MG63 (cell line): Measurements from ENCODE around the gene F8. TPM values are rescaled to one million over a fixed set of nuclear protein-coding genes. Genes with fewer than 3 reads are reported as not detected.

Source experiments
- DNase-seq: peaks from one replicate; pipeline ENCODE4 v3.0.0-alpha.2; 2020
- H3K27me3 ChIP-seq: fragments of 250-450 bp; sonication (Bioruptor Pico); 2 replicates; pipeline ENCODE4 v1.5.1; 2020; ENCODE audit warnings: mild to moderate bottlenecking, moderate library complexity
- H3K36me3 ChIP-seq: fragments of 250-450 bp; sonication (Bioruptor Pico); 2 replicates; pipeline ENCODE4 v1.5.1; 2020; ENCODE audit warnings: mild to moderate bottlenecking, moderate library complexity
- H3K4me3 ChIP-seq: fragments of 250-450 bp; sonication (Bioruptor Pico); 2 replicates; pipeline ENCODE4 v1.5.1; 2020; ENCODE audit warnings: mild to moderate bottlenecking, moderate library complexity
- H3K9me3 ChIP-seq: fragments of 250-450 bp; sonication (Bioruptor Pico); 2 replicates; pipeline ENCODE4 v1.5.1; 2020; ENCODE audit warnings: mild to moderate bottlenecking, moderate library complexity
- total RNA-seq: library from RNA; depleted of rRNA; stranded (reverse); fragments of >200 nt; shearing (Covaris generic); gene quantifications from 2 replicates; pipeline ENCODE4 v1.2.3, GENCODE V29; 2014; ENCODE audit warnings: low replicate concordance; rRNA removed

Gene F8
- total RNA-seq, 1 experiment from 2014 or later: 5.6 TPM

DNA sequence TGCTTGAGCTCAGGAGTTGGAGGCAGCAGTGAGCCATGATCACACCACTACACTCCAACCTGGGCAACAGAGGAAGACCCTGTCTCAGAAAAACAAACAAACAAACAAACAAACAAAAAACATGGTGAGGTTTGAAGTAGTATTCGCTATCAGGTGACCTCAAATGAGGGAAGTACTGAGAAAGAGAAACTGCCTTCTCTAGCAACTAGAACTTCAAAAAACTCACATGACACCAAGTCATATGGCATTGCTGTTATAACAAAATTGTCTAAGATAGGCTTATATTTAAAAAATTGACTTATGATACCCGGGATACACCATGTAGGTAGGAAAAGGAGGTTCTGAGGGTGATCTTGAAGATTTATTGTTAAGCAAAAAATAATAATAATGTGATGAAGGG is 227.5 kb downstream of the F8 start:
- no peaks in the 10 kb centered on the region for H3K27me3 ChIP-seq
- H3K36me3 ChIP-seq: no peaks in the 10 kb centered on the region
- no peak for DNase-seq
- H3K9me3 ChIP-seq: no peaks in the 10 kb centered on the region
- H3K4me3 ChIP-seq: no peak overlapping the region

DNA sequence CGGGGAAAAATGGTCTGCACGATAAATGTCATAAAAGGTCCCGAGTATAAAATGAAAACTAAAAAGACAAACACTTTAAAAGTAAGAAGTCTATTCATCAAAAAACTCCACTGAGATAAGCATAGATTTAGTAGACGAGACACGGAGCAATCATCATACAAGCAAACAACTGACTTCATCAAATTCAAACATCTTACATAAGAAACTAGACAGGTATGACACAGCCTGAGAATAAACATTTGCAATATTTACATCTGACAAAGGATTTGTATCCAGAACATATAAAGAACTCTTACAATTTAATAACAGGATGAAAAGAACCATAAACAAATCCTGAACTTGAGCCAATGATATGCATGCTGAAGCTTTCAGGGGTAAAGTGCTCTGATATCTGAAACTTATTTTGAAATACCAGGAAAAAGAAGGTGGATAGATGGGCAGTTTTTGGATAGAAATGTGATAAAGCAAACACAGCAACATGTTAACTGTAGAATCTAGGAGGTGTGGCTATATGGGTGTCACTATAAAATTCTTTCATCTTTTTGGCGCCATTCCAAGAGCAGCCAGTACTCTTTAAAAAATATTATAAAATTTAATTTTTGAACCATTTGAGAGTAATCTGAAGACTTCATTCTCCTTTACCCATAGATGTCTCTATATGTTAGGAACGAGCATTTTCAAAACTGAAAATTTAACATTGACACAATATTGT is 229.3 kb downstream of the F8 start:
- no peaks in the 10 kb centered on the region for H3K36me3 ChIP-seq
- no peaks in the 10 kb centered on the region for H3K9me3 ChIP-seq
- DNase-seq: no peak
- H3K27me3 ChIP-seq: no peaks in the 10 kb centered on the region
- H3K4me3 ChIP-seq: no peak overlapping the region

GRCh38 chrX:154791939-154792338 is 230.6 kb downstream of the F8 start:
- no peaks in the 10 kb centered on the region for H3K27me3 ChIP-seq
- H3K4me3 ChIP-seq: no peak overlapping the region
- no peak for DNase-seq
- no peaks in the 10 kb centered on the region for H3K36me3 ChIP-seq
- no peaks in the 10 kb centered on the region for H3K9me3 ChIP-seq

DNA sequence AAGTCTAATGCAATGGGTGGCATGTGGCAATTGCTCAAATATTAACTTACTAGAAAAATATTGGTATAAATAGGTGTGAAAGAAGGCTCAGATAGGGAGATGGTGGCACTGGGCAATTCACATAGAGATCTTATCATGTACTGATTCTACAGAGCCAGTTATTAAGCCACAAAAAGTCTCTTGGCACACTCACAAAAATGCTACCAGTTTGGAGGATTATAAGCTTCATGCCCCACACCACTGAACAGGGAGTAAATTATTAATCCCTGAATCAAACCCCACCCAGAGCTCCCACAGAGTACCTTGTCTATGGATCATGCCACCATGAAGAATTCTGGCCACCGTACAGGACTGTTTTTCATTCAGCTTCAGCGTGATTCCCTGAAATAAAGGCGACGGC is 231.1 kb downstream of the F8 start:
- H3K4me3 ChIP-seq: no peak overlapping the region
- no peaks in the 10 kb centered on the region for H3K36me3 ChIP-seq
- no peak for DNase-seq
- H3K27me3 ChIP-seq: no peaks in the 10 kb centered on the region
- H3K9me3 ChIP-seq: no peaks in the 10 kb centered on the region

Other genes with a start within 250 kb of the F8 start
- gene MPP1, start 217.2 kb downstream of the F8 start, total RNA-seq: 28.9 and 62.7 TPM in 2 replicates
- not detected in 2 replicates for gene SMIM9, start 188.1 kb downstream of the F8 start, total RNA-seq
- 4.3 TPM in 1 of 2 replicates, not detected in the other for gene F8A1, start 136.4 kb downstream of the F8 start, total RNA-seq
- gene FUNDC2, start 4.1 kb upstream of the F8 start, total RNA-seq: 61.9 and 104 TPM in 2 replicates
- gene CMC4, start 48.4 kb upstream of the F8 start, total RNA-seq: 16.7 and 38.6 TPM in 2 replicates
- gene MTCP1, start 48.4 kb upstream of the F8 start, total RNA-seq: 14.6 and 79.5 TPM in 2 replicates
- 1.5 and 4.9 TPM in 2 replicates for gene BRCC3, start 48.8 kb upstream of the F8 start, total RNA-seq
- gene VBP1, start 193.7 kb upstream of the F8 start, total RNA-seq: 115 and 172 TPM in 2 replicates
- 1.6 and 1.7 TPM in 2 replicates for gene RAB39B, start 241.8 kb upstream of the F8 start, total RNA-seq